ENCODE measurements around the gene UST.

DNA sequence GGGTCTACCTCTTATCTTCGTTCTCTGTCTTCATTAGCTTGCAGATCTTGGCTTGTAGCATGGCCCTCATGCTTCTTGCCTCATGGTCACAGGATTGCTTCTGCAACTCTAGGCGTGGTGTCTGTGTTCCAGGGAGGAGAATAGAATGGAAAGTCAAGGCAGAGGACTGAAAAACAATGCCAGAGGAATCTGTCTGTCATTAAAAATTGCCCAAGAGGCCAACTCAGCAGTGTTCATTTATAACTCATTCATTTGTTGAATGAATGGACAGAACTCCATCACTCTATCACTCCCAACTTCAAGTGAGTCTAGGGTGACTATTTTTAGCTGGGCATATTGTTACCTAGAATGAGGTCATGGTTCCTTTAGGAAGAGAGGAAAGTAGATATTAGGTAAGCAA, 179.6 kb downstream of the UST start:
- TF ChIP-seq, protein P1, sequence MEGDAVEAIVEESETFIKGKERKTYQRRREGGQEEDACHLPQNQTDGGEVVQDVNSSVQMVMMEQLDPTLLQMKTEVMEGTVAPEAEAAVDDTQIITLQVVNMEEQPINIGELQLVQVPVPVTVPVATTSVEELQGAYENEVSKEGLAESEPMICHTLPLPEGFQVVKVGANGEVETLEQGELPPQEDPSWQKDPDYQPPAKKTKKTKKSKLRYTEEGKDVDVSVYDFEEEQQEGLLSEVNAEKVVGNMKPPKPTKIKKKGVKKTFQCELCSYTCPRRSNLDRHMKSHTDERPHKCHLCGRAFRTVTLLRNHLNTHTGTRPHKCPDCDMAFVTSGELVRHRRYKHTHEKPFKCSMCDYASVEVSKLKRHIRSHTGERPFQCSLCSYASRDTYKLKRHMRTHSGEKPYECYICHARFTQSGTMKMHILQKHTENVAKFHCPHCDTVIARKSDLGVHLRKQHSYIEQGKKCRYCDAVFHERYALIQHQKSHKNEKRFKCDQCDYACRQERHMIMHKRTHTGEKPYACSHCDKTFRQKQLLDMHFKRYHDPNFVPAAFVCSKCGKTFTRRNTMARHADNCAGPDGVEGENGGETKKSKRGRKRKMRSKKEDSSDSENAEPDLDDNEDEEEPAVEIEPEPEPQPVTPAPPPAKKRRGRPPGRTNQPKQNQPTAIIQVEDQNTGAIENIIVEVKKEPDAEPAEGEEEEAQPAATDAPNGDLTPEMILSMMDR (conservative IDR thresholded peaks at IDR 0.05; ENCODE audit: low read length): no peak
- no peak for TF ChIP-seq EZH2phosphoT487 (IDR thresholded peaks at IDR 0.05; ENCODE audit: borderline replicate concordance, low read depth, low read length)

Data from OCI-LY7 (cell line).